WTC11 (cell line): ENCODE data around the gene ATP13A2.

Experiments used
- ATF1 ChIP-seq: sonication (generic); formaldehyde crosslinking; IDR thresholded peaks from 2 replicates; pipeline ENCODE4 v1.8.1; 2023; ENCODE audit warnings: mild to moderate bottlenecking, moderate library complexity, missing genetic modification reagents
- CBFB ChIP-seq: sonication (generic); formaldehyde crosslinking; IDR thresholded peaks from 2 replicates; pipeline ENCODE4 v1.8.1; 2022; ENCODE audit warnings: mild to moderate bottlenecking, low read depth, missing genetic modification reagents
- CREB1 ChIP-seq: sonication (generic); formaldehyde crosslinking; IDR thresholded peaks from 2 replicates; pipeline ENCODE4 v1.8.0; 2023; ENCODE audit warnings: mild to moderate bottlenecking, missing genetic modification reagents
- ELF4 ChIP-seq: sonication (generic); formaldehyde crosslinking; IDR thresholded peaks from 2 replicates; pipeline ENCODE4 v1.8.1; 2022; ENCODE audit warnings: low read depth, mild to moderate bottlenecking, moderate library complexity, missing genetic modification reagents
- ESRRA ChIP-seq: sonication (generic); formaldehyde crosslinking; IDR thresholded peaks from 2 replicates; pipeline ENCODE4 v1.8.1; 2022; ENCODE audit warnings: mild to moderate bottlenecking, missing genetic modification reagents, borderline replicate concordance
- JUN ChIP-seq: sonication (generic); formaldehyde crosslinking; IDR thresholded peaks from 2 replicates; pipeline ENCODE4 v1.8.0; 2023; ENCODE audit warnings: mild to moderate bottlenecking, missing genetic modification reagents
- NFATC4 ChIP-seq: fragments of 250-450 bp; sonication (Bioruptor Pico); IDR thresholded peaks from 2 replicates; pipeline ENCODE4 v1.9.0; 2021; ENCODE audit warnings: mild to moderate bottlenecking
- NFYB ChIP-seq: sonication (generic); formaldehyde crosslinking; conservative IDR thresholded peaks from 2 replicates; pipeline ENCODE4 v1.8.0; 2022; ENCODE audit warnings: low read depth, missing genetic modification reagents
- TF ChIP-seq, protein P1 (sequence below): fragments of 200-600 bp; IDR thresholded peaks from 2 replicates; pipeline ENCODE4 v1.8.0; 2022; ENCODE audit warnings: antibody characterized with exemption
- TF ChIP-seq, protein P2 (sequence below): sonication (generic); formaldehyde crosslinking; IDR thresholded peaks from 2 replicates; pipeline ENCODE4 v1.8.1; 2022; ENCODE audit warnings: low read depth, mild to moderate bottlenecking, moderate library complexity, missing genetic modification reagents, borderline replicate concordance
- TF ChIP-seq, protein P3 (sequence below): sonication (generic); formaldehyde crosslinking; IDR thresholded peaks from 2 replicates; pipeline ENCODE4 v1.8.1; 2023; ENCODE audit warnings: mild to moderate bottlenecking, missing genetic modification reagents
- TF ChIP-seq, protein P4 (sequence below): sonication (generic); formaldehyde crosslinking; IDR thresholded peaks from 2 replicates; pipeline ENCODE4 v1.8.1; 2023; ENCODE audit warnings: mild to moderate bottlenecking, missing genetic modification reagents, moderate library complexity

DNA sequence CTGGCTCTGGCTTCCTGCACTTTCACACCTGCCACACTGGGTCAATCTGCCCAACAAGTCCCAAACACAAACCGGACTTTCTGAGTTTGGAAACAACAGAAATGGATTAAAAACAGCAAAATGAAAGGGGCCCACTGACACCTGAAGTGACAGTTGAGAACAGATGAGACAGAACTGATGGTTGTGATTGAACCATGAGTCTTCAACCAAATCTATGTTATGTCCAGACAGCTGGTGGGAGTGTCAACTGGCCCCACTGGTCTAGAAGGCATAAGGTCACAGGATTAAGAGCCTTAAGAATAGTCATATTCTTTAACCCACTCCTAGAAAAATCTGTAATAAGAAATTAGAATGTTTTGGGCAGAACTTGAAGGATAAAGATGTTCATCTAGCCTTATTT lies 13.0 kb upstream of the ATP13A2 start:
- TF ChIP-seq NFYB: no peak
- TF ChIP-seq, protein P1, sequence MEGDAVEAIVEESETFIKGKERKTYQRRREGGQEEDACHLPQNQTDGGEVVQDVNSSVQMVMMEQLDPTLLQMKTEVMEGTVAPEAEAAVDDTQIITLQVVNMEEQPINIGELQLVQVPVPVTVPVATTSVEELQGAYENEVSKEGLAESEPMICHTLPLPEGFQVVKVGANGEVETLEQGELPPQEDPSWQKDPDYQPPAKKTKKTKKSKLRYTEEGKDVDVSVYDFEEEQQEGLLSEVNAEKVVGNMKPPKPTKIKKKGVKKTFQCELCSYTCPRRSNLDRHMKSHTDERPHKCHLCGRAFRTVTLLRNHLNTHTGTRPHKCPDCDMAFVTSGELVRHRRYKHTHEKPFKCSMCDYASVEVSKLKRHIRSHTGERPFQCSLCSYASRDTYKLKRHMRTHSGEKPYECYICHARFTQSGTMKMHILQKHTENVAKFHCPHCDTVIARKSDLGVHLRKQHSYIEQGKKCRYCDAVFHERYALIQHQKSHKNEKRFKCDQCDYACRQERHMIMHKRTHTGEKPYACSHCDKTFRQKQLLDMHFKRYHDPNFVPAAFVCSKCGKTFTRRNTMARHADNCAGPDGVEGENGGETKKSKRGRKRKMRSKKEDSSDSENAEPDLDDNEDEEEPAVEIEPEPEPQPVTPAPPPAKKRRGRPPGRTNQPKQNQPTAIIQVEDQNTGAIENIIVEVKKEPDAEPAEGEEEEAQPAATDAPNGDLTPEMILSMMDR: no peak
- TF ChIP-seq NFATC4 (CRISPR knock-in tag): no peak
- TF ChIP-seq CREB1 (CRISPR knock-in tag): no peak
- TF ChIP-seq, protein P2, sequence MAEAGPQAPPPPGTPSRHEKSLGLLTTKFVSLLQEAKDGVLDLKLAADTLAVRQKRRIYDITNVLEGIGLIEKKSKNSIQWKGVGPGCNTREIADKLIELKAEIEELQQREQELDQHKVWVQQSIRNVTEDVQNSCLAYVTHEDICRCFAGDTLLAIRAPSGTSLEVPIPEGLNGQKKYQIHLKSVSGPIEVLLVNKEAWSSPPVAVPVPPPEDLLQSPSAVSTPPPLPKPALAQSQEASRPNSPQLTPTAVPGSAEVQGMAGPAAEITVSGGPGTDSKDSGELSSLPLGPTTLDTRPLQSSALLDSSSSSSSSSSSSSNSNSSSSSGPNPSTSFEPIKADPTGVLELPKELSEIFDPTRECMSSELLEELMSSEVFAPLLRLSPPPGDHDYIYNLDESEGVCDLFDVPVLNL: no peak
- no peak for TF ChIP-seq CBFB (CRISPR knock-in tag)
- no peak for TF ChIP-seq ELF4 (CRISPR knock-in tag)
- TF ChIP-seq ATF1 (CRISPR knock-in tag): no peak
- TF ChIP-seq JUN (CRISPR knock-in tag): no peak
- TF ChIP-seq, protein P3, sequence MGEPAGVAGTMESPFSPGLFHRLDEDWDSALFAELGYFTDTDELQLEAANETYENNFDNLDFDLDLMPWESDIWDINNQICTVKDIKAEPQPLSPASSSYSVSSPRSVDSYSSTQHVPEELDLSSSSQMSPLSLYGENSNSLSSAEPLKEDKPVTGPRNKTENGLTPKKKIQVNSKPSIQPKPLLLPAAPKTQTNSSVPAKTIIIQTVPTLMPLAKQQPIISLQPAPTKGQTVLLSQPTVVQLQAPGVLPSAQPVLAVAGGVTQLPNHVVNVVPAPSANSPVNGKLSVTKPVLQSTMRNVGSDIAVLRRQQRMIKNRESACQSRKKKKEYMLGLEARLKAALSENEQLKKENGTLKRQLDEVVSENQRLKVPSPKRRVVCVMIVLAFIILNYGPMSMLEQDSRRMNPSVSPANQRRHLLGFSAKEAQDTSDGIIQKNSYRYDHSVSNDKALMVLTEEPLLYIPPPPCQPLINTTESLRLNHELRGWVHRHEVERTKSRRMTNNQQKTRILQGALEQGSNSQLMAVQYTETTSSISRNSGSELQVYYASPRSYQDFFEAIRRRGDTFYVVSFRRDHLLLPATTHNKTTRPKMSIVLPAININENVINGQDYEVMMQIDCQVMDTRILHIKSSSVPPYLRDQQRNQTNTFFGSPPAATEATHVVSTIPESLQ (CRISPR knock-in tag): no peak
- no peak for TF ChIP-seq ESRRA (CRISPR knock-in tag)
- TF ChIP-seq, protein P4, sequence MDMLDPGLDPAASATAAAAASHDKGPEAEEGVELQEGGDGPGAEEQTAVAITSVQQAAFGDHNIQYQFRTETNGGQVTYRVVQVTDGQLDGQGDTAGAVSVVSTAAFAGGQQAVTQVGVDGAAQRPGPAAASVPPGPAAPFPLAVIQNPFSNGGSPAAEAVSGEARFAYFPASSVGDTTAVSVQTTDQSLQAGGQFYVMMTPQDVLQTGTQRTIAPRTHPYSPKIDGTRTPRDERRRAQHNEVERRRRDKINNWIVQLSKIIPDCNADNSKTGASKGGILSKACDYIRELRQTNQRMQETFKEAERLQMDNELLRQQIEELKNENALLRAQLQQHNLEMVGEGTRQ (CRISPR knock-in tag): no peak
